Measurements from ENCODE around the gene MPHOSPH8.
A peak's percentile ranks its signal among the peaks of the same experiment; 100 is the strongest.
"Not testable (repeated sequence)": the region's sequence is repeated elsewhere in the genome, so short reads cannot be mapped to it uniquely, and the experiment has no call there.

Gene MPHOSPH8

GRCh38 chr13:19685437-19685836, 52.0 kb downstream of the MPHOSPH8 start:
- POLR2A ChIA-PET (ENCODE audit: low non-redundant PET): no interaction called here
- CTCF ChIA-PET: no interaction called here
- H3K27ac ChIP-seq: no peak overlapping the region

DNA sequence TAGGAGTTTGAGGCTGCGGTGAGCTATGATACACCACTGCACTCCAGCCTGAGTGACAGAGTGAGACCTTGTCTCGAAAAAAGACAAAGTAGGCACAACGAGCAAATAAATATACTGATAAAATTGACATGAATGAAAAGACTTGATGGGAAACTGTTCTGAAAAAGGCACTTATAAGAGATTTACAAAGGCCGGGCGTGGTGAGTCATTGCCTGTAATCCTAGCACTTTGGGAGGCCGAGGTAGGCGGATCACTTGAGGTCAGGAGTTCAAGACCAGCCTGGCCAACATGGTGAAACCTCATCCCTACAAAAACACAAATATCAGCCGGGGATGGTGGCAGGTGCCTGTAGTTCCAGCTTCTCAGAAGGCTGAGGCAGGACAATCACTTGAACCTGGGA, 58.0 kb downstream of the MPHOSPH8 start:
- CTCF ChIA-PET; POLR2A ChIA-PET (ENCODE audit: low non-redundant PET): not testable (repeated sequence)

More at GRCh38 chr13:19685437-19685836, 52.0 kb downstream of the MPHOSPH8 start:
- no peak for DNase-seq (ENCODE audit: low spot score)
- TF ChIP-seq, protein P1, sequence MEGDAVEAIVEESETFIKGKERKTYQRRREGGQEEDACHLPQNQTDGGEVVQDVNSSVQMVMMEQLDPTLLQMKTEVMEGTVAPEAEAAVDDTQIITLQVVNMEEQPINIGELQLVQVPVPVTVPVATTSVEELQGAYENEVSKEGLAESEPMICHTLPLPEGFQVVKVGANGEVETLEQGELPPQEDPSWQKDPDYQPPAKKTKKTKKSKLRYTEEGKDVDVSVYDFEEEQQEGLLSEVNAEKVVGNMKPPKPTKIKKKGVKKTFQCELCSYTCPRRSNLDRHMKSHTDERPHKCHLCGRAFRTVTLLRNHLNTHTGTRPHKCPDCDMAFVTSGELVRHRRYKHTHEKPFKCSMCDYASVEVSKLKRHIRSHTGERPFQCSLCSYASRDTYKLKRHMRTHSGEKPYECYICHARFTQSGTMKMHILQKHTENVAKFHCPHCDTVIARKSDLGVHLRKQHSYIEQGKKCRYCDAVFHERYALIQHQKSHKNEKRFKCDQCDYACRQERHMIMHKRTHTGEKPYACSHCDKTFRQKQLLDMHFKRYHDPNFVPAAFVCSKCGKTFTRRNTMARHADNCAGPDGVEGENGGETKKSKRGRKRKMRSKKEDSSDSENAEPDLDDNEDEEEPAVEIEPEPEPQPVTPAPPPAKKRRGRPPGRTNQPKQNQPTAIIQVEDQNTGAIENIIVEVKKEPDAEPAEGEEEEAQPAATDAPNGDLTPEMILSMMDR (conservative IDR thresholded peaks at IDR 0.05; ENCODE audit: low read depth): no peak

GRCh38 chr13:19695428-19695827, 62.0 kb downstream of the MPHOSPH8 start:
- POLR2A ChIA-PET (ENCODE audit: low non-redundant PET): no interaction called here
- TF ChIP-seq, protein P1 (conservative IDR thresholded peaks at IDR 0.05; ENCODE audit: low read depth): no peak
- DNase-seq (ENCODE audit: low spot score): no peak
- H3K27ac ChIP-seq: no peak overlapping the region
- CTCF ChIA-PET: no interaction called here

More for the DNA sequence above, 58.0 kb downstream of the MPHOSPH8 start:
- not testable (repeated sequence) for DNase-seq (ENCODE audit: low spot score); H3K27ac ChIP-seq

GRCh38 chr13:19695829-19696228, 62.4 kb downstream of the MPHOSPH8 start:
- DNase-seq (ENCODE audit: low spot score): no peak
- H3K27ac ChIP-seq: no peak overlapping the region
- TF ChIP-seq, protein P1 (conservative IDR thresholded peaks at IDR 0.05; ENCODE audit: low read depth): no peak
- CTCF ChIA-PET: no interaction called here
- POLR2A ChIA-PET (ENCODE audit: low non-redundant PET): no interaction called here

DNA sequence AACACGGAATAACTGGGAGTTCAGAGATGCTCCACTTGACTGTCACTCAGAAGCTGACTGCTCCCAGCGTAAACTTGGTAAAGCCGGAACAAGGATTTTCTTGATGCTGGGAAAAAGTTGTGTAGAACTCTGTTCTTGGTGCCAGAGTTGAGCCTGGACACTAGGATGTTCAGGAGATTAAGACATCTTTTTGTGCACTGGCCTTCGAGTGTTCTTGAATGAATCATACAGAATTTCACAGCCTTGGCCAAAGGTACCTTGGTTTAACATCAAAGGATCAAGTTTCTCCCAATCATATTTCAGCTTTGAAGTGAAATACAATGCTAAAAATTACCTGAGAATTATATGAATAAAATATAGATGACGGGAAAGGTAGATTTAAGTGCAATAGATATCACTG, 67.5 kb downstream of the MPHOSPH8 start:
- POLR2A ChIA-PET (ENCODE audit: low non-redundant PET); DNase-seq (ENCODE audit: low spot score); H3K27ac ChIP-seq; CTCF ChIA-PET: not testable (repeated sequence)

- H3K27ac ChIP-seq; POLR2A ChIA-PET (ENCODE audit: low non-redundant PET); CTCF ChIA-PET; DNase-seq (ENCODE audit: low spot score): not testable (repeated sequence)
Measured at GRCh38 chr13:19701619-19702018, 68.2 kb downstream of the MPHOSPH8 start.

DNA sequence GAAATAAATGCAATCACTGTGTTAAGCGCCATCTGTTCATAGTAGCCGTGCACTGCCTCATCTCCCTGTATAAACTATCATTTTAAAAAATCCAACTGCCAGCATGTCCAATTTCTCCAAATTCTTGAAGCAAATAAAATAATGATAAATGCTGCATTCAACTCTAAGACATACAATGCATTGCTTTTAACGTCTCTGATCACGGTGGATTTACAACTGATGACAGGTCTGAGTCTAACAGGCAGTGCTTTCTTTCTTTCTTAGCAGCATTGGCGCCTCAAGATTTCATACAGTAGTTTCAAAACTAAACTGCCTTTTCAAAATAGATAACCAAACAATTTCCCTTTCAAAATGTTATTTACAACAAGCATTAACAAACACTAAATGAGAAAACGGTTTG, 70.8 kb downstream of the MPHOSPH8 start:
- POLR2A ChIA-PET (ENCODE audit: low non-redundant PET); CTCF ChIA-PET; DNase-seq (ENCODE audit: low spot score); H3K27ac ChIP-seq: not testable (repeated sequence)

DNA sequence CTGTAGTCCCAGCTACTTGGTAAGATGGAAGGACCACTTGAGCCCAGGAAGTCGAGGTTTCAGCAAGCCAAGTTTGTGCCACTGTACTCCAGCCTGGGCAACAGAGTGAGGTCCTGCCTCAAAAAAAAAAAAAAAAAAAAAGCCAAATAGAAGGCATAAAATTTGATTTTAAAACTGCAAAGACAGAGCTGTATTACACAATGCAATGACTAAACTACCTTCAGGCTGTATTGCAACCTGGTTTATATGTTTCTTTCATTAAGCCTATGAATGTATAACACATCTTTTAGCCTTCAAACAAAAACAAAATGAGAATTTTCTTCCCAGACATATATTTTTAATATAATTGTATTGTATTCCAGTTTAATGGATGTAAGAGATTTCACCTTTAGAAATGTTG, 75.6 kb downstream of the MPHOSPH8 start:
- POLR2A ChIA-PET (ENCODE audit: low non-redundant PET); H3K27ac ChIP-seq; CTCF ChIA-PET; DNase-seq (ENCODE audit: low spot score): not testable (repeated sequence)

DNA sequence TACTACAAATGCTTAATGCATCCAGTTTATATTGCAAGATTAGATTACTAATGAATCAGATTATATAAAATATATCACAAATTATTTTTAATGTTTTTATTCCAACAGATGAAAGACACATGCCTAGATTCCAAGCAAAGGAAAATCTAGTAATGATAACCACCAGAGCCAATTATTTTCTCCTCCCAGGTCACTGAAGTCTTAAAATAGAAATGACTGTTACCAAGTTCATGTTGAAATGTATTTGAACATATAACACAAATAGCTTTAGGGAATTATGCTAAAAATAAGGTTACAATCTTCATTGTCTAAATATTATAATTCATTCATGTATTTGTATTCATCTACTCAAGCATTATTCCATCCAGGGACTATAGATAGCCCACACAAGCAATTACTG, 76.3 kb downstream of the MPHOSPH8 start:
- H3K27ac ChIP-seq; POLR2A ChIA-PET (ENCODE audit: low non-redundant PET): not testable (repeated sequence)

GRCh38 chr13:19713186-19713965, 79.9 kb downstream of the MPHOSPH8 start:
- ChIA-PET CTCF (interaction anchor here (0.6 to 0.7 kb wide), 2 partner anchors 25 to 114 kb away, joined by 3 read pairs; no protein-coding TSS in a partner anchor), POLR2A (ENCODE audit: low non-redundant PET) (no interaction called here)
- peak; percentile 36 for DNase-seq (ENCODE audit: low spot score)
- H3K27ac ChIP-seq: no peak overlapping the region
- TF ChIP-seq, protein P1 (conservative IDR thresholded peaks at IDR 0.05; ENCODE audit: low read depth): no peak

More for the DNA sequence above, 76.3 kb downstream of the MPHOSPH8 start:
- CTCF ChIA-PET; DNase-seq (ENCODE audit: low spot score): not testable (repeated sequence)

All from RWPE1 (cell line).